GM18861 (cell line): ENCODE measurements around the gene NR3C1.

Experiments
- ATAC-seq: cut with Tn5 transposase; IDR thresholded peaks from one replicate; pipeline ENCODE4 v1.9.1; 2021; ENCODE audit not compliant: unreplicated experiment

NR3C1 gene

GRCh38 chr5:143315214-143315613 is 88.3 kb downstream of the NR3C1 start:
- ATAC-seq, result no peak

- ATAC-seq, result no peak
Observed at GRCh38 chr5:143314659-143315058, 88.8 kb downstream of the NR3C1 start.

- no peak for ATAC-seq
Observed at GRCh38 chr5:143314099-143314498, 89.4 kb downstream of the NR3C1 start.

- ATAC-seq, result no peak
Observed at GRCh38 chr5:143313298-143313852, 90.1 kb downstream of the NR3C1 start.

GRCh38 chr5:143312822-143313221 is 90.7 kb downstream of the NR3C1 start:
- no peak for ATAC-seq

- ATAC-seq, result no peak
Observed at GRCh38 chr5:143311955-143312354, 91.5 kb downstream of the NR3C1 start.

GRCh38 chr5:143311428-143311827 is 92.1 kb downstream of the NR3C1 start:
- no peak for ATAC-seq

GRCh38 chr5:143309661-143310431 is 93.6 kb downstream of the NR3C1 start:
- no peak for ATAC-seq

GRCh38 chr5:143308731-143309130 is 94.8 kb downstream of the NR3C1 start:
- ATAC-seq, result no peak

- ATAC-seq, result no peak
Observed at GRCh38 chr5:143306040-143306439, 97.4 kb downstream of the NR3C1 start.

- no peak for ATAC-seq
Observed at GRCh38 chr5:143304836-143305475, 98.5 kb downstream of the NR3C1 start.

- no peak for ATAC-seq
Observed at GRCh38 chr5:143302341-143303045, 101.0 kb downstream of the NR3C1 start.

GRCh38 chr5:143297756-143298155 is 105.7 kb downstream of the NR3C1 start:
- ATAC-seq, result no peak

GRCh38 chr5:143290125-143290524 is 113.4 kb downstream of the NR3C1 start:
- no peak for ATAC-seq

- ATAC-seq, result no peak
Observed at GRCh38 chr5:143284521-143284920, 119.0 kb downstream of the NR3C1 start.

- no peak for ATAC-seq
Observed at GRCh38 chr5:143284002-143284401, 119.5 kb downstream of the NR3C1 start.

GRCh38 chr5:143281226-143281625 is 122.3 kb downstream of the NR3C1 start:
- ATAC-seq, result no peak

- no peak for ATAC-seq
Observed at GRCh38 chr5:143279698-143280097, 123.8 kb downstream of the NR3C1 start.

GRCh38 chr5:143277536-143277935 is 126.0 kb downstream of the NR3C1 start:
- no peak for ATAC-seq

- ATAC-seq, result no peak
Observed at GRCh38 chr5:143275512-143276363, 127.7 kb downstream of the NR3C1 start.

GRCh38 chr5:143274952-143275351 is 128.5 kb downstream of the NR3C1 start:
- no peak for ATAC-seq
